IPS-18a (cell line): ENCODE measurements around the gene CUL1.

Experiments used
- H3K27ac ChIP-seq: one replicate; pipeline ENCODE4 v1.5.1; 2013; ENCODE audit warnings: low read length
- H3K27me3 ChIP-seq: one replicate; pipeline ENCODE4 v1.6.1; 2013; ENCODE audit warnings: mild to moderate bottlenecking, low read length; ENCODE audit not compliant: control insufficient read depth, insufficient read depth
- H3K36me3 ChIP-seq: one replicate; pipeline ENCODE4 v1.6.1; 2013; ENCODE audit warnings: low read depth, low read length; ENCODE audit not compliant: control insufficient read depth
- H3K4me1 ChIP-seq: one replicate; pipeline ENCODE4 v1.6.1; 2013; ENCODE audit warnings: low read depth, low read length; ENCODE audit not compliant: control insufficient read depth
- H3K4me3 ChIP-seq: one replicate; pipeline ENCODE4 v1.5.1; 2013; ENCODE audit warnings: low read length
- H3K9ac ChIP-seq: one replicate; pipeline ENCODE4 v1.6.1; 2013; ENCODE audit warnings: mild to moderate bottlenecking, low read length, moderate library complexity
- H3K9me3 ChIP-seq: one replicate; pipeline ENCODE4 v1.6.1; 2013; ENCODE audit warnings: low read depth, low read length; ENCODE audit not compliant: control insufficient read depth

Gene CUL1

DNA sequence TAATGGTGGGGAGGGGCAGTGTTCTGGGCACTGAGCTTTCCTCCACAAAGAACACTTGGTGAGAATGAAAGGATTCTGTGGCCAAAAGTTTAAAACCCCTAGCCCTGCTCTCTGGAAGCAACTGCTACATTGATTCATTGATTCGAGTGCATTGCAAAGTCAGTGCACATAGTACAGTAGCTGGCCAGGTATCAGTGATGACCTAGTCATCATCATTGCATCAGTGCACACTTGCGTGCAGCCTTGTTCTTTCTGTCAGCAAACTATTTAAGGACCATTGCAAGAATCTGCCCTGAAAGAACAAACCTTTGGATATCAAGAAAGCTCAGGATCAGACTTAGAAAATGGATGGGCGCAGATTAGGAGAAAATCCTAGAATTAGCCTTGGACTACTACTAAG lies 47.4 kb downstream of the CUL1 start:
- no peak overlapping the region for H3K27ac ChIP-seq
- H3K27me3 ChIP-seq = no peaks in the 10 kb centered on the region
- H3K9ac ChIP-seq = no peak overlapping the region
- peaks cover 6% of the 10 kb centered on the region for H3K36me3 ChIP-seq
- H3K4me3 ChIP-seq = no peak overlapping the region
- peaks cover 28% of the 10 kb centered on the region for H3K4me1 ChIP-seq
- H3K9me3 ChIP-seq = no peaks in the 10 kb centered on the region

DNA sequence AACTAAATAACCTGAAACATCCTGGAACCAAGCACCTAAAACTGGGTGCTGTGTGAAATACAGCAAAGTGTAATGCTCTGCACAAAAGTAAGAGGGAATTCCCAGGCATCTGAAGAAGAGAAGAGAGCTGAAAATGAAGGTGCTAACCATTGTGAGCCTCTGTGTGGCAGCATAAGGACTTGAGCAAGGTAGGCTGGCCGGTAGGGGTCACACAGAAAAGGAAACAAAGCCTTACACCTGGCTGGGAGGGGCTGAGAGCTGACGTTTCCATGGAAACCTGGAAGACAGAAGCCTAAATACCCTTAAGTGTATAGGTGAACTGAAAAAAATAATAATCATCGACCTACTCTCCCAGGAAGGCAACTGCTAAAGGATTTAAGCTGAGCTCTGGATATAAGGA lies 48.6 kb downstream of the CUL1 start:
- H3K4me3 ChIP-seq = no peak overlapping the region
- no peaks in the 10 kb centered on the region for H3K9me3 ChIP-seq
- H3K27me3 ChIP-seq = no peaks in the 10 kb centered on the region
- no peaks in the 10 kb centered on the region for H3K36me3 ChIP-seq
- H3K27ac ChIP-seq = peak overlapping the region; percentile 82
- peaks cover 28% of the 10 kb centered on the region for H3K4me1 ChIP-seq
- peak overlapping the region; percentile 52 for H3K9ac ChIP-seq

DNA sequence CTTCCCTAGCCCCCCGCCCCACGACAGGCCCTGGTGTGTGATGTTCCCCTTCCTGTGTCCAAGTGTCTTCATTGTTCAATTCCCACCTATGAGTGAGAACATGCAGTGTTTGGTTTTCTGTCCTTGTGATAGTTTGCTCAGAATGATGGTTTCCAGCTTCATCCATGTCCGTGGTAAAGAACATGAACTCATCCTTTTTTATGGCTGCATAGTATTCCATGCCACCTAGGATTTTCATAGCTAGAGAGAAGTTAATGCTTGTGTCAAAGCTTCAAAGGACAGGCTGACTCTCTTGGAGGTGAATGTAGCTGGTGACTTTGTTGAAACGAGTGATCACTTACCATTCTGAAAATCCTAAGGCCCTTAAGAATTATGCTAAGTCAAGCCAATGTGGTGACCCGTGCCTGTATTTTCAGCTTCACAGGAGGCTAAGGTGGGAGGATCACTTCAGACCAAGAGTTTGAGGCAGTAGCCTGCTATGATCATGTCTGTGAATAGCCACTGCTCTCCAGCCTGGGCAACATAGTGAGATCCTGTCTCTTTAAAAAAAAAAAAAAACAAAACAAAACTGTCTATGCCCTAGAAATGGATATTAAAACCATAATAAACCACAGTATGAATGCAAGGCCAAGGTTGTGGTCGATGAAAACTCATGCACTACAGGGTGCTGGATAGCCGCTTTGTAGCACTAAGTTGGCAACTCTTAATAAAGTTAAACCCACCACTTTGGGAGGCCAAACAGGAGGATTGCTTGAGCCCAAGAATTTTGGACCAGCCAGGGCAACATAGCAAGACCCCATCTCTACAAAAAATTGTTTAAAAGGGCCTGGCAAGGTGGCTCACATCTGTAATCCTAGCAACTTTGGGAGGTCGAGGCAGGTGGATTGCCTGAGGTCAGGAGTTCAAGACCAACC lies 52.0 kb downstream of the CUL1 start:
- peaks cover 9% of the 10 kb centered on the region for H3K36me3 ChIP-seq
- H3K9me3 ChIP-seq = no peaks in the 10 kb centered on the region

DNA sequence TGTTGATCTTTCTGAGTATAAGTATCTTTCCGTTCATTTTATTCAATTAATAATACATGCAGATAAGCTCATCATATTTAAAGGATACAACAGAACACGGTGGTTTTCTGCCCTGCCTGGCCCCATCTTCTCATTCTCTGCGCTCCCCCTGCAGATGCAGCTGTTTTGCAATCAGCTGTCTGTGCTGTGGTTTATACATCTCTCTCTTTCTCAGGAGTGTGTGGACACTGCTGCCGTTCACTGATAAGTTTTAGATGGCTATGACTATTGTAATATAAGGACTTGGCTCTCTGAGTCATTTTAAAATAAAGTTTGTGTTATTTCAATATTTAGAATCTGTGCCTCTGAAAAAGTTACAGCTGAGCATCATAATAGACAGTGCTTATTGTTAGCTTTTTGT lies 54.5 kb downstream of the CUL1 start:
- Histone ChIP-seq H3K9me3 (no peaks in the 10 kb centered on the region), H3K4me1 (no peaks in the 10 kb centered on the region), H3K36me3 (peaks cover 17% of the 10 kb centered on the region), H3K4me3 (no peak overlapping the region), H3K9ac (no peak overlapping the region), H3K27ac (no peak overlapping the region), H3K27me3 (no peaks in the 10 kb centered on the region)

More for the DNA sequence above, 52.0 kb downstream of the CUL1 start:
- H3K9ac ChIP-seq = no peak overlapping the region
- no peaks in the 10 kb centered on the region for H3K27me3 ChIP-seq
- H3K4me1 ChIP-seq = peaks cover 18% of the 10 kb centered on the region
- no peak overlapping the region for H3K4me3 ChIP-seq
- no peak overlapping the region for H3K27ac ChIP-seq

DNA sequence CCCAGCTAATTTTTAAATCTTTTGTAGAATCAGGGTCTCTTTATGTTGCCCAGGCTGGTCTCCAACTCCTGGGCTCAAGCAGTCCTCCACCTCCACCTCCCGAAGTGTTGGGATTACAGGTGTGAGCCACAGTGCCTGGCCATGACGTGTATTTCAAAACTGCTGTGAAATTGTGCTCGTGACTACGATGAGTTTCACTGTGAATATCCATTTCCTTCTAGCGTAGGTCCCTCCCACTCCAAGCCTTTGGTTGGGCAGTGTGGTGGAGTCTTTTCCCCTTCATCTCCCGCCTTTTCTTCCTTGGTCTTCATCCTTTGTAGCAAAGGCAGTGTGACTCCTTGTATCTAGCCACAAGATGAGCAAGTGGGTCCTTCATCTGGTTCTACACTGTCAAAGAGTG lies 56.2 kb downstream of the CUL1 start:
- Histone ChIP-seq H3K9me3 (no peaks in the 10 kb centered on the region), H3K27me3 (no peaks in the 10 kb centered on the region), H3K9ac (no peak overlapping the region), H3K4me1 (no peaks in the 10 kb centered on the region), H3K4me3 (no peak overlapping the region), H3K36me3 (peaks cover 29% of the 10 kb centered on the region), H3K27ac (no peak overlapping the region)

DNA sequence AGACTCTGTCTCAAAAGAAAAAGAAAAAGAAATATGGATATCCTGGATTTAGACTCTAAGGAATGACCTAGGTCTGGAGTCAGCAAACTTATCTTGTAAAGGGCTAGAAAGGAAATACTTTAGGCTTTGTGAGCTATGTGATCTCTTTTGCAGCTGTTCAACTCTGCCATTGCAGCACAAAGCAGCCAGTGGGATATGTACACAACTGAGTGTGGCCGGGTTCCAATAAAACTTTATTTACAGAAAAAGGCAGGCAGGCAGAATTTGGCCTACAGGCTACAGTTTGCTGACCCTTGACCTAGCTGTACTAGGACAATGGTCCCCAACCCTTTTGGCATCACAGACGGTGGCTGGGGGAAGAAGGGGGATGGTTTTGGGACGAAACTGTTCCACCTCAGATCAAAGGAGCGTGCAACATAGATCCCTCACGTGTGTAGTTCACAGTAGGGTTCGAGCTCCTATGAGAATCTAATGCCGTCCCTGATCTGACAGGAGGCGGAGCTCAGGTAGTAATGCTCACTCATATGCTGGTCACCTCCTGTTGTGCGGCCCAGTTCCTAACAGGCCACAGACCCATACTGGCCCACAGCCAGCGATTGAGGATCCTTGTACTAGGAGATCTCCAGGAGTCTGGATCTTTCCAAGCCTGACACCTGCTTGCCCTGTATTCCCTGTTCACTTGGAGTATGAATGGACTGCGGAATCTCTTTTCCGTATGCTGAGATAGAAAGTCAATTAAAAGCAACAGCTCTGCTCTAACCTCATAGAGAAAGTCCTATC lies 63.0 kb downstream of the CUL1 start:
- Histone ChIP-seq H3K9ac (no peak overlapping the region), H3K27me3 (no peaks in the 10 kb centered on the region), H3K4me1 (no peaks in the 10 kb centered on the region), H3K9me3 (no peaks in the 10 kb centered on the region), H3K36me3 (peaks cover 45% of the 10 kb centered on the region), H3K27ac (no peak overlapping the region), H3K4me3 (no peak overlapping the region)

DNA sequence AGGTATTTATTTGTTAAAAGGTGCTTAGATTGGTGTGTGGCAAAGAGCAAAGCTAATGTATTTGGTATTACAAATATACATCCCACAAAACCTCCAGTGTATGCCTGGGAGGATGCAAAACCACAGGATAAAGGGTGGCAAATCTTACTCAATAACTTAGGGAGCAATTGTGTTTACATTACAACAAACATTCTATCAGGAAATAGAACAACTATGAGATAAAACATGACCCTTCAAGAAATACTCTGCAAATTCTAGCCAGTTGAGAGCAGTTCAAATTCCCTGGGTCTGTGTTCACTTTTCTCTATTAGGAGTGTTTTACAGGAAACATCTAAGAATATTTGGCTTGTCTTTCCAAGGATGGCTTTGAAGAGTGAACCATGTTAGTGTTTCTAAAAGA lies 64.9 kb downstream of the CUL1 start:
- H3K9me3 ChIP-seq = no peaks in the 10 kb centered on the region
- H3K9ac ChIP-seq = no peak overlapping the region
- H3K27me3 ChIP-seq = no peaks in the 10 kb centered on the region
- H3K4me1 ChIP-seq = no peaks in the 10 kb centered on the region
- H3K4me3 ChIP-seq = no peak overlapping the region
- H3K36me3 ChIP-seq = peaks cover 50% of the 10 kb centered on the region
- H3K27ac ChIP-seq = no peak overlapping the region

DNA sequence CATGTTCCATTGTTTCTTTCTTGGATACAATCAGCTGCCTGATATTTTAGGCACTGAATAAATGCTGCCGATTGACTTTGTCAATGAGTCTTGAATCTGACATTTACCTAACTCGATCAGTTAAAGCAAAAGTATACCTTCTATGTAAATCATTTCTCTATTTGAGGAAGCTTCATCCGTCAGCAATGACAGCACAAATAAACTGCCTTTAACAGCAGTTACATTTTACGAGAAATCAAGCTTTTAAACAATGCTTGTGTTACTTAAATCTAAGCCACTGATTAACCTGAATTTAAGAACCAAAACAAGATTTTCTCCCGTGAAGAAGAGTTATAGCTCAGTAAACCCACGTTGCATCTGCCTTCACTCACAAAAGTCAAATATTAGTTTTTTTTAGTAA lies 71.3 kb downstream of the CUL1 start:
- Histone ChIP-seq H3K36me3 (peaks cover 46% of the 10 kb centered on the region), H3K27me3 (no peaks in the 10 kb centered on the region), H3K9me3 (no peaks in the 10 kb centered on the region), H3K27ac (no peak overlapping the region), H3K4me3 (no peak overlapping the region), H3K9ac (no peak overlapping the region), H3K4me1 (peaks cover 9% of the 10 kb centered on the region)

DNA sequence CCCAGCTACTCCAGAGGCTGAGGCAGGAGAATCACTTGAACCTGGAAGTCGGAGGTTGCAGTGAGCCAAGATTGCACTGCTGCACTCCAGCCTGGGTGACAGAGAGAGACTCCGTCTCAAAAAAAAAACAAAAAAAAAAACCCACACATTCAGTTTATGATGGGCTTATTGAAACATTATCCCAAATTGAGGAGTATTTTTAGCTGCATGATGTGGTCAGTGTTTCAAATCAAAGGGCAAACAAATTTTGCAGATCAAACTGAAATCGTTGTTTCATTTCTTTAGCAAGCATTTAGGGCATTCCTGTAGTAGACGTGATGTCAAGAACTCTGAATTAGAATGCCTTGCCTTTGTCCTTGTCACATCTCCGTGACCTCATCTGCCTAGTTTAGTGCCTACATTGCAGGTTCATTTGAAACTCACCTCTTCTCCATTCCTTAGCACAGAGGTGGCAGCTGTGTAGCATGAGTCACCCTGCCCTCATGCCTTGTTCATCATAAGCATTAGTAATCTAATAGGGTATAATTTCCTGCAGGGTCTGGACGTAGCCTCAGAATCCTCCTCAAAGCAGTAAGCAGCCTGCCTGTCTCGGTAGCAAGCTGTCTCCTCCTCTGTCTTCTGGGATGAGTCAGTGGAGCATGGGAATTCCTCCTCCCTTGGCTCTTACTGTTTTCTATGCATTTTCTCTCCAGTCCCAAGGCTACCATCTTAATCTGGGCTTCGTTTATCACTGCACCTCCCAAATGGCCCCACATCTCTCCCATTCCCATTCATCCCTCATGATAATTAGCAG lies 73.8 kb downstream of the CUL1 start:
- H3K4me3 ChIP-seq = no peak overlapping the region
- H3K27me3 ChIP-seq = no peaks in the 10 kb centered on the region
- no peak overlapping the region for H3K9ac ChIP-seq
- H3K4me1 ChIP-seq = peaks cover 9% of the 10 kb centered on the region
- peaks cover 39% of the 10 kb centered on the region for H3K36me3 ChIP-seq
- no peak overlapping the region for H3K27ac ChIP-seq
- no peaks in the 10 kb centered on the region for H3K9me3 ChIP-seq

DNA sequence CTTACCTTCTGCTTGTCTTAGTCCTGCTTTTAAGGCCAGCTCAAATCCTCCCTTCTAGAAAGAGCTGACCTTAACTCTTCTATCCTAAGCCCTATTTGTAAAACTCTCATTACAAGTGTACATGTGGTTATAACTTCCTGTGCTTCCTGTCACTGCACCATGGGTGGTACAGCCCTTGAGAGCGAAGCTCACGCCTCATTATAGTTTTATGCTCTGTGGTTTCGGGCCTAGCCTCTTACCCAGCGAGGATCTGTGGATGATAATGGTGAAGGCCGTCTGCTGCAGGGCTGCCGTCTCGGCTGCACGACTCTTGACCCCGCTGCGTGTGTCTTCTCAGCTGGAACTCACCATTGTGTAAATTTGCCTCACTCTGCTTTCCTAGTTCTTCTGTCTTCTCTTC lies 74.6 kb downstream of the CUL1 start:
- no peaks in the 10 kb centered on the region for H3K9me3 ChIP-seq
- no peaks in the 10 kb centered on the region for H3K27me3 ChIP-seq
- H3K4me1 ChIP-seq = peaks cover 9% of the 10 kb centered on the region
- peaks cover 33% of the 10 kb centered on the region for H3K36me3 ChIP-seq
- no peak overlapping the region for H3K27ac ChIP-seq
- H3K4me3 ChIP-seq = no peak overlapping the region
- H3K9ac ChIP-seq = no peak overlapping the region

DNA sequence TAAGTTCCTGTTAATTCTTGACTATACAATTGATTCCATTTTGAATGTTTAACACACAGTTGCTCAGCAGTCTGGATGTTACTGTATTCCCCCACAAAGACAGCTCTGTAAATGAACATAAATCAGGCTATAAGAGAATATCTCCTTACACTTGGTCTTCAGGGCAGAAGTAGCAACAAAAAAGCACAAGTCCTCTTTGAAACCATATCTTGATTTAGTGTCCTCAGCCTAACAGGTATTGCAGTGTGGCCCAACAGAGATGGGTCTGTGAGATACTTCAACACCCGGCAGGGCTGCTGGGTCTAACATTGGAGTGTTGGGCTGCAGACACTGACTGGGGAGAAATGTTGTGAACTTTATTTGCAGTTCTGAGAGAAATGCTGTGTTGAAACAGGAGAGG lies 75.8 kb downstream of the CUL1 start:
- Histone ChIP-seq H3K4me1 (peaks cover 9% of the 10 kb centered on the region), H3K9me3 (no peaks in the 10 kb centered on the region), H3K9ac (no peak overlapping the region), H3K36me3 (peaks cover 34% of the 10 kb centered on the region), H3K4me3 (no peak overlapping the region), H3K27me3 (no peaks in the 10 kb centered on the region), H3K27ac (no peak overlapping the region)
